SH-SY5Y (cell line): ENCODE data around the gene HSD17B3.

Source experiments
- GATA2 ChIP-seq: IDR thresholded peaks from 2 replicates; pipeline ENCODE4 v1.6.1; 2011; ENCODE audit warnings: mild to moderate bottlenecking, low read depth, low read length
- GATA3 ChIP-seq: IDR thresholded peaks from 2 replicates; pipeline ENCODE4 v1.6.1; 2011; ENCODE audit warnings: low read depth, mild to moderate bottlenecking, low read length, moderate library complexity

- no peak for TF ChIP-seq GATA2
- no peak for TF ChIP-seq GATA3
Measured at GRCh38 chr9:96348261-96348660, 46.3 kb upstream of the HSD17B3 start.
